MM.1S (cell line): Measurements from ENCODE around the gene WDR64.

Experiments used
- DNase-seq: peaks from one replicate; pipeline ENCODE4 v3.0.0-alpha.2; 2015
- H2AFZ ChIP-seq: fragments of 300-600 bp; sonication (generic); 2 replicates; pipeline ENCODE4 v1.6.0; 2016; ENCODE audit warnings: antibody characterized with exemption, low read length
- H3F3A ChIP-seq: fragments of 300-600 bp; sonication (generic); 2 replicates; pipeline ENCODE4 v1.6.1; 2016; ENCODE audit warnings: mild to moderate bottlenecking, antibody characterized with exemption, low read length, moderate library complexity, mixed read lengths; ENCODE audit not compliant: insufficient read depth
- H3K27ac ChIP-seq: fragments of 300-600 bp; sonication (generic); 2 replicates; pipeline ENCODE4 v1.5.1; 2016; ENCODE audit warnings: mild to moderate bottlenecking, low read length
- H3K27me3 ChIP-seq: fragments of 300-600 bp; sonication (generic); replicated peaks from 2 replicates; pipeline ENCODE4 v1.6.0; 2016; ENCODE audit warnings: low read length; ENCODE audit not compliant: insufficient read depth
- H3K36me3 ChIP-seq: fragments of 300-600 bp; sonication (generic); replicated peaks from 2 replicates; pipeline ENCODE4 v1.6.1; 2016; ENCODE audit warnings: mild to moderate bottlenecking, low read length, mixed read lengths; ENCODE audit not compliant: insufficient read depth
- H3K4me1 ChIP-seq: fragments of 300-600 bp; sonication (generic); 2 replicates; pipeline ENCODE4 v1.6.1; 2016; ENCODE audit warnings: low read length, mixed read lengths
- H3K4me2 ChIP-seq: fragments of 300-600 bp; sonication (generic); 2 replicates; pipeline ENCODE4 v1.6.0; 2016; ENCODE audit warnings: low read depth, low read length
- H3K4me3 ChIP-seq: fragments of 300-600 bp; sonication (generic); 2 replicates; pipeline ENCODE4 v1.5.1; 2016; ENCODE audit warnings: low read length, mixed read lengths
- H3K79me2 ChIP-seq: fragments of 300-600 bp; sonication (generic); 2 replicates; pipeline ENCODE4 v1.6.1; 2016; ENCODE audit warnings: mixed run types, low read length, mixed read lengths
- H3K9ac ChIP-seq: fragments of 300-600 bp; sonication (generic); 2 replicates; pipeline ENCODE4 v1.6.1; 2016; ENCODE audit warnings: low read length, mixed read lengths
- H3K9me2 ChIP-seq: fragments of 300-600 bp; sonication (generic); replicated peaks from 2 replicates; pipeline ENCODE4 v1.6.1; 2016; ENCODE audit warnings: mild to moderate bottlenecking, low read length, mixed read lengths; ENCODE audit not compliant: insufficient read depth
- H3K9me3 ChIP-seq: fragments of 300-600 bp; sonication (generic); replicated peaks from 2 replicates; pipeline ENCODE4 v1.6.1; 2016; ENCODE audit warnings: mild to moderate bottlenecking, low read length, mixed read lengths; ENCODE audit not compliant: insufficient read depth
- H4K20me1 ChIP-seq: fragments of 300-600 bp; sonication (generic); 2 replicates; pipeline ENCODE4 v1.6.1; 2016; ENCODE audit warnings: mild to moderate bottlenecking, low read length, moderate library complexity, mixed read lengths; ENCODE audit not compliant: insufficient read depth
- EZH2 ChIP-seq: fragments of 300-600 bp; sonication (generic); optimal IDR thresholded peaks from 2 replicates; pipeline ENCODE3; 2017; ENCODE audit warnings: low read depth, mild to moderate bottlenecking, antibody characterized with exemption, low read length, mixed read lengths
- EZH2phosphoT487 ChIP-seq: fragments of 300-600 bp; sonication (generic); IDR thresholded peaks from 2 replicates; pipeline ENCODE4 v1.6.1; 2018; ENCODE audit warnings: antibody characterized with exemption, low read length
- TF ChIP-seq, protein P1 (sequence below): fragments of 300-600 bp; sonication (generic); IDR thresholded peaks from 2 replicates; pipeline ENCODE4 v1.5.1; 2016; ENCODE audit warnings: antibody characterized with exemption, low read length, mixed read lengths

The WDR64 gene

DNA sequence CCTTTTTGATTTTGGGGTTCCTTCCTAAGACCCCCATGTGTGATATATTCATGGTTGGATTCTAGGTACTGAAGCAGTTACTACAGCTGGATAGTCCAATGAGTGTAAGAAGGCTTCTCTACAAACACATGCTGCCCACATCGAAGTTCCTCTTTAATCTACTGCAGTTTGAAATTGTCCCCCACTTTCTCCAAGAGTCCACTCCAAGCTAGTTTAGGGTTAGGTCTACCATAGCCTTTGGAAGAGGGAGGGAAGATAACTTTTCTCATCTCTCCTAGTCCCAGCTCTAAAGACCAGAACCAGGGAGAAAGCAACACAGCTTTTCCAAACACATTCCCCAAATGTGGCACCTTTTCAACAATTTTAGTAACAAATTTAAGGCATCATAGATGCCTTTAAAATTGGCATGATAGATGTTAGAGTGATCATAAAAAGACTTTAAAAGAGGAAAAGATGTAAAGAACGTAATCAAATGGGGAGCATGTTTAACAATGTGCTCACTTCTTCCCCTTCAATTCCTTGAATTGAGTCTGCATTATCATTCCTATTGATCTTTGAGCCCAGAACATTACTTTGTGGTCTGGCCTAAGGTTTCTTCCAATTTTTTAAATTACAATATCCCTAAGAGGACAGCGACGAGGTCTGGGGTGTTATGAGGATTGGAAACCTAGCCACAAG is 194.9 kb downstream of the WDR64 start:
- no peaks in the 10 kb centered on the region for H4K20me1 ChIP-seq
- no peaks in the 10 kb centered on the region for H3K9me2 ChIP-seq
- peaks cover 31% of the 10 kb centered on the region for H3K79me2 ChIP-seq
- peak overlapping the region; percentile 96; the same call in 1 of the 2 replicates for H3K27ac ChIP-seq
- peaks cover 15% of the 10 kb centered on the region for H3F3A ChIP-seq
- H3K4me1 ChIP-seq = peaks cover 17% of the 10 kb centered on the region
- no peak for DNase-seq
- TF ChIP-seq EZH2 (no peak), EZH2phosphoT487 (no peak)
- TF ChIP-seq, protein P1, sequence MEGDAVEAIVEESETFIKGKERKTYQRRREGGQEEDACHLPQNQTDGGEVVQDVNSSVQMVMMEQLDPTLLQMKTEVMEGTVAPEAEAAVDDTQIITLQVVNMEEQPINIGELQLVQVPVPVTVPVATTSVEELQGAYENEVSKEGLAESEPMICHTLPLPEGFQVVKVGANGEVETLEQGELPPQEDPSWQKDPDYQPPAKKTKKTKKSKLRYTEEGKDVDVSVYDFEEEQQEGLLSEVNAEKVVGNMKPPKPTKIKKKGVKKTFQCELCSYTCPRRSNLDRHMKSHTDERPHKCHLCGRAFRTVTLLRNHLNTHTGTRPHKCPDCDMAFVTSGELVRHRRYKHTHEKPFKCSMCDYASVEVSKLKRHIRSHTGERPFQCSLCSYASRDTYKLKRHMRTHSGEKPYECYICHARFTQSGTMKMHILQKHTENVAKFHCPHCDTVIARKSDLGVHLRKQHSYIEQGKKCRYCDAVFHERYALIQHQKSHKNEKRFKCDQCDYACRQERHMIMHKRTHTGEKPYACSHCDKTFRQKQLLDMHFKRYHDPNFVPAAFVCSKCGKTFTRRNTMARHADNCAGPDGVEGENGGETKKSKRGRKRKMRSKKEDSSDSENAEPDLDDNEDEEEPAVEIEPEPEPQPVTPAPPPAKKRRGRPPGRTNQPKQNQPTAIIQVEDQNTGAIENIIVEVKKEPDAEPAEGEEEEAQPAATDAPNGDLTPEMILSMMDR = no peak
- H3K4me3 ChIP-seq = peak overlapping the region; percentile 98
- H3K4me2 ChIP-seq = peak overlapping the region; percentile 90
- H3K9me3 ChIP-seq = no peaks in the 10 kb centered on the region
- peak overlapping the region; percentile 92 for H3K9ac ChIP-seq
- peaks cover 2% of the 10 kb centered on the region; the same call in 1 of the 2 replicates for H3K36me3 ChIP-seq
- H2AFZ ChIP-seq = peak overlapping the region; percentile 96
- no peaks in the 10 kb centered on the region for H3K27me3 ChIP-seq

DNA sequence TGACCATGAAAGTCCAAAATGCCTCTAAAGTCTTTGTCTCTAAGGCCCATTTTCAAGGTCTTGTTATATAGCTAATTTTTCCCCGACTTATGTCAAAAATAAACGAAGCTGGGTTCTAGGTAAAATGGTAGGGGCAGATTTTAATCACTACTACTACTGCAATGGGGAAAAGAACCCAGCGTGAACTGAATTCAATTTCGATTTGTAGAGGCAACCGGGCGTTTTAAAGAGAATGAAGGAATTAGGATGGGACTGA is 195.4 kb downstream of the WDR64 start:
- H4K20me1 ChIP-seq = no peaks in the 10 kb centered on the region
- TF ChIP-seq, protein P1 = no peak
- TF ChIP-seq EZH2 = no peak
- no peak for TF ChIP-seq EZH2phosphoT487
- H3K4me3 ChIP-seq = peak overlapping the region; percentile 98
- H2AFZ ChIP-seq = peak overlapping the region; percentile 96
- peaks cover 36% of the 10 kb centered on the region for H3K79me2 ChIP-seq
- peak overlapping the region; percentile 92 for H3K9ac ChIP-seq
- H3K27ac ChIP-seq = peak overlapping the region; percentile 96; the same call in 1 of the 2 replicates
- H3K36me3 ChIP-seq = peaks cover 3% of the 10 kb centered on the region; the same call in 1 of the 2 replicates
- peaks cover 15% of the 10 kb centered on the region for H3F3A ChIP-seq
- peaks cover 17% of the 10 kb centered on the region for H3K4me1 ChIP-seq
- H3K9me3 ChIP-seq = no peaks in the 10 kb centered on the region
- no peak for DNase-seq
- H3K27me3 ChIP-seq = no peaks in the 10 kb centered on the region
- H3K9me2 ChIP-seq = no peaks in the 10 kb centered on the region
- peak overlapping the region; percentile 90 for H3K4me2 ChIP-seq

- Histone ChIP-seq H3K36me3 (peaks cover 3% of the 10 kb centered on the region; the same call in 1 of the 2 replicates), H3K27me3 (no peaks in the 10 kb centered on the region), H3K4me1 (peaks cover 17% of the 10 kb centered on the region), H3K9me3 (no peaks in the 10 kb centered on the region), H3K4me3 (peak within 1 kb of the TSS; percentile 98), H3F3A (peaks cover 15% of the 10 kb centered on the region), H3K4me2 (peak within 1 kb of the TSS; percentile 90), H2AFZ (peak within 1 kb of the TSS; percentile 96), H3K27ac (peak within 1 kb of the TSS; percentile 96), H3K79me2 (peaks cover 36% of the 10 kb centered on the region), H3K9ac (peak within 1 kb of the TSS; percentile 92), H4K20me1 (no peaks in the 10 kb centered on the region), H3K9me2 (no peaks in the 10 kb centered on the region)
- DNase-seq = peak; percentile 96
- TF ChIP-seq, protein P1 = peak; percentile 70
- TF ChIP-seq EZH2 = no peak
These were observed 196.0 kb downstream of the WDR64 start, which contains the start of gene EXO1 for GRCh38 chr1:241847796-241848685. Gene EXO1, plus strand, starts transcription at chr1:241848204. Its CDS starts 2,222 bp downstream, at chr1:241850426.
